Activated CD8-positive, alpha-beta memory T cell treated with anti-CD3 and anti-CD28 coated beads, Interleukin-2, amount 50 U/mL, for 24 hours (primary cell): ENCODE results near the gene CDCP1.

ENCODE experiments used
- DNase-seq: peaks from one replicate; pipeline ENCODE4 v3.0.0-alpha.2; 2020; ENCODE audit errors: extremely low read depth

The CDCP1 gene, protein sequence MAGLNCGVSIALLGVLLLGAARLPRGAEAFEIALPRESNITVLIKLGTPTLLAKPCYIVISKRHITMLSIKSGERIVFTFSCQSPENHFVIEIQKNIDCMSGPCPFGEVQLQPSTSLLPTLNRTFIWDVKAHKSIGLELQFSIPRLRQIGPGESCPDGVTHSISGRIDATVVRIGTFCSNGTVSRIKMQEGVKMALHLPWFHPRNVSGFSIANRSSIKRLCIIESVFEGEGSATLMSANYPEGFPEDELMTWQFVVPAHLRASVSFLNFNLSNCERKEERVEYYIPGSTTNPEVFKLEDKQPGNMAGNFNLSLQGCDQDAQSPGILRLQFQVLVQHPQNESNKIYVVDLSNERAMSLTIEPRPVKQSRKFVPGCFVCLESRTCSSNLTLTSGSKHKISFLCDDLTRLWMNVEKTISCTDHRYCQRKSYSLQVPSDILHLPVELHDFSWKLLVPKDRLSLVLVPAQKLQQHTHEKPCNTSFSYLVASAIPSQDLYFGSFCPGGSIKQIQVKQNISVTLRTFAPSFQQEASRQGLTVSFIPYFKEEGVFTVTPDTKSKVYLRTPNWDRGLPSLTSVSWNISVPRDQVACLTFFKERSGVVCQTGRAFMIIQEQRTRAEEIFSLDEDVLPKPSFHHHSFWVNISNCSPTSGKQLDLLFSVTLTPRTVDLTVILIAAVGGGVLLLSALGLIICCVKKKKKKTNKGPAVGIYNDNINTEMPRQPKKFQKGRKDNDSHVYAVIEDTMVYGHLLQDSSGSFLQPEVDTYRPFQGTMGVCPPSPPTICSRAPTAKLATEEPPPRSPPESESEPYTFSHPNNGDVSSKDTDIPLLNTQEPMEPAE

DNA sequence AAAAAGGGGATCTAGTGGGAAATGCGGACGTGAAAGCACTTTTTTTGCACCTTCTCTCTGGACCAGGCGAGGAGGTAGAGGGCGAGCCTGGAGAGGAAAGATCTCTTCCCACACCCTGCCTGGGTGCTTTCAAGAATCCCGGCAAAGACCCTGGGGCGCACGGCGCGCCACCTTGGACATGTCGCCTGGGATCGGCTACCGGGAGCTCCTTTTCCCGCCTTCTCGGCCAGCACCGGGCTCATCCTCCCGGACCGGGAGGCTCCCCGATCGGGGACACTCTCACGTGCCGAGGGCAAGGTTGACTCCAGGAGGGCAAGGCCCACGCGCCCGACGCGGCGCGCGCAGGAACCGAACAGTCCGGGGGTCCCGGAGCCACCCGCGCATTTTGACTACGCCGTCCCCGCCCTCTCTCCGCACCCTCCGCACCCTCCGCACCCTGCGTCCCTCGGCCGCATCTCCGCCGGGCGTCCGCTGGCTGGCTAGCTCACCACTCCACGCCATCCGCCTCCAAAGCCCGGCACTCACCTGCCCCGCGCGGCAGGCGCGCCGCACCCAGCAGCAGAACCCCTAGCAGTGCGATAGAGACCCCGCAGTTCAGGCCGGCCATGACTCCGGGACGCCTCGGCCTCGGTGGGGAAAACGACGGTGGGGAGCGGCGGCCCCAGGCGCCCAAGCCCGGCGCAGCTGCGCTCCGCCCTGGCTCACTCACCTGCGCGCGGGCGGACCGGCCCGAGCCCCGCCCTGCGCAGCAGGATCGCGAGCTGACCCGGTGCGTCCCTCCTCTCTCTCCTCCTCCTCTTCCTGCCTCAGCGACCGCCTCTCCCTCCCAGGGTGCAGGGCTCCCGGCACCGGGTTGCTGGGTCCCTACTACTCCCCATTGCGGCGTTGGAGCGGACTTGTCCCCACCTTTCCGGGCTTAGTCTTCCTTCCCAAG, at the start of gene CDCP1:
Gene CDCP1, minus strand, starts transcription at position 698 of the 934 bp plus-strand sequence. Its CDS starts 91 bp downstream, at position 607.
- no peak for DNase-seq

- no peak for DNase-seq
These were observed 48.6 kb upstream of the CDCP1 start for GRCh38 chr3:45194791-45195190.

DNA sequence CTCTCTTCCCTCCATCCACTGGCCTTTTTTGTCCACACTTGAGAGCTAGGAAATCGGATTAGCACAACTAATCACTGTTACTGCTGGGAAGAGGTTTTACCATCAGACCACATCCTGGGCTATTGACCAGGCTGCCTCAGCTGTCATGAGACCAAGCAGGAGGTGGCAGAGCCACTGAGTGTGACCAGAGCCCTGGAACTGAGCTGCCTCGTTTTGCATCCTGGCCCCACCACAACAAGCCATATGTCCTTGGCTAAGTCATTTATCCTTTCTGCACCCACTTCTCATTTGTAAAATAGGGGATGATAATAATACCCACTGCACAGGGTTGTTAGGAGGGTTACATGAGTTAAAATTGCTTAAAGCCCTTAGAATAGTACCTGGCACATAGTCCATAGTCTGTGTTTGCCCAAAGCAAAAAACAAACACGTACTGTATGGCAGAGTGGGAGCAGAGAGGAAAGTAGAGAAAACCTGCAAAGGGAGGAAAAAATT, 45.8 kb upstream of the CDCP1 start:
- no peak for DNase-seq

- DNase-seq: no peak
These were observed 45.2 kb upstream of the CDCP1 start for GRCh38 chr3:45191424-45191823.

DNA sequence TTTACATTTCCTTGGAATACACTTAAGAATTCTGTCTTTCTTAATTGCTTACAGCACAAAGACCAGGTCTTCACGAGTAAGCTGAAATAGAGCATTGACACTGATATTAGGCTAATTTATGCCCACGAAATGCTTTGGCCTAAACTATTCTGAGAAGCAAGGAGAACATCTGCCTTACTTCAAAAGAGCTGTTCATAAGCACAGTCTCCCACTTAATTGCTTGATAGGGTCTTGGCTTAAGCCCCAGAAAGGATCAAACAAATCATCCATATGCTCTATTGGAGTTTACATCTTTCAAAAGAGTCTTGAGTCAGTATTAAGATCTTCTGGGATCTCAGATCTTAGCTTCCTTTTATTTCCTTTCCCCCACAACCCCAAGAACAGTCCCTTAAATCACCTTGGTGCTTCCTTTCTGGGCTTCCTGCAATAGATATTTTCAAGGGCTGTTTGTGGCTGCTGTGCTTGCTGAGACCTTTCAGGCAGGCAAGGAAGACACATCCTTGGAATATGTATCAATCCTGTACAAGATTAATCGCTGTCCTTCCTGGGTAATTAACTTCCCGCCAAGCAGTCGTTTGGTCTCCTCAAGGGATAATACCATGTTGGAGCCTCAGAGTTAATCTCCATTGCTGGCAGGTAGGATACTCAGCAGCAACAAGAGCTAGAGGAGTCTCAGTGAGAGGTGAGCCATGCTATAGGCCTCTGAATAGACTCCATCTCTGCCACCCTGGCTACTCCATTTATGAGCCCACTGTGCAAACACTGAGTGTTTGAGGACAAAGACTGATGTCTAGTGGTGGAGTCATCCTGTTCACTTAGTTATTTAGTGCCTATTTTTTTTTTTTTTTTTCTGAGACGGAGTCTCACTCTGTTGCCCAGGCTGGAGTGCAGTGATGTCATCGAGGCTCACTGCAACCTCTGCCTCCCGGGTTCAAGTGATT, 42.8 kb upstream of the CDCP1 start:
- no peak for DNase-seq

DNA sequence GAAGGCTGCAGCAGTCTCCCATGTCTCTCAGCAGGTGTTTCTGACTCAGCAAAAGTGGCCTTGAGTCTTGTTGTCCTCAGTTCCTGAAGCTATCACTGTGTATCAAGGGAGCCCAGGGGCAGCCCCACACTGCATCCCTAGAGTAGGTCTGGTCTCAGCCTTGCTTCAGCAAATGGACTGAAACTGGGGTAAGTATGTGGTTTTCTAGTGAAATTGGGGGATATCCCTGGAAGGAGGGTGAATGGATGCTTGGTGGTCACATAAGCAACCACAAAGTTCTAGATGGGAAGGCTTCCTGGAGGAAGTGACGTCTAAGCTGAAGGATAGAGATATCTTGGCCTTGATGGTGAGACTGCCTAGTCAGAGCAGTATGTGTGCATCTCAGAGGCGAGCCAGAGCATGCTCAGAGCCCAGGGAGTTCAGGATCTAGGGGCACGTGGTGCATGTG, 41.5 kb upstream of the CDCP1 start:
- no peak for DNase-seq

GRCh38 chr3:45186871-45187270, 40.7 kb upstream of the CDCP1 start:
- DNase-seq: no peak

- no peak for DNase-seq
These were observed 39.3 kb upstream of the CDCP1 start for GRCh38 chr3:45185461-45185860.

- DNase-seq: no peak
These were observed 38.9 kb upstream of the CDCP1 start for GRCh38 chr3:45185052-45185451.

GRCh38 chr3:45183872-45184262, 37.7 kb upstream of the CDCP1 start:
- DNase-seq: no peak

GRCh38 chr3:45182915-45183871, 37.0 kb upstream of the CDCP1 start:
- DNase-seq: no peak

GRCh38 chr3:45181496-45181895, 35.3 kb upstream of the CDCP1 start:
- DNase-seq: no peak

DNA sequence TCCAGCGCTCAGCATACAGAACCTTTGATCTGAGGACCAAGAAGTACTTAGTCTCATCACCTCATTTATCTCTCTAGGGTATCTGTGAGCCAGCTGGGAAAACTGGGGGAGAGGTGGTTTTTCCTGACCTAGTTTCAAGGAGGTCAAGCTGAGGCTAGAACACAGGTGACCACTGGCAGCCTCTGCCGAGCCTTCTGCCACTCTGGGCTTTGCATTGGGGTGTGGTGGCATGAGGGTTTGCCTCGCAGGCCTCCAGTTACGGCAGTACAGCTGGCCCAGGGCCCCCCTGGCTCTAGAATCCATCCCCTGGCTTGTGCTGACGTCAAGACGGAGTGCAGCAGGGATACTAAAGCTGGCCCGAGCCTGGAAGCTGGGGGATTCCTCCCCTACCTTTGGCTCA, 34.7 kb upstream of the CDCP1 start:
- no peak for DNase-seq

GRCh38 chr3:45180051-45180450, 33.9 kb upstream of the CDCP1 start:
- DNase-seq: no peak

DNA sequence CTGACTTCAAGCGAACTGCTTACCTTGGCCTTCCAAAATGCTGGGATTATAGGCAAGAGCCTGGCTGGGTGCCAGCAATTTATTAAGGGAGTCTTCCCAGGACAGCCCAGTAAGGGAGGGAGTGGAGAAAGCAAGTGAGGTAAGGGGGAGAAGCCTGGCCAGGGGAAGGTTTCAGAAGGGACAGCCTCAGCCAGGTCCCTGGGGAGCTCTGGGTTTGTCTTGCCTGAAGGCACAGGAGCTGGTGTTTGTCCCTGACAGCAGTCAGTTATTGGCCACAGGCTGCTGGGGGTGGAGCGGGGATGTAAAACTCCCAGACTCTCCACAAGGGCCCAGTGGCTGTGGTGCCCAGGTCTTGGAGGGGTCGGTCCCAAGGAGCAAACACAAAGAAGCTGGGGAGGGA, 33.0 kb upstream of the CDCP1 start:
- no peak for DNase-seq

DNA sequence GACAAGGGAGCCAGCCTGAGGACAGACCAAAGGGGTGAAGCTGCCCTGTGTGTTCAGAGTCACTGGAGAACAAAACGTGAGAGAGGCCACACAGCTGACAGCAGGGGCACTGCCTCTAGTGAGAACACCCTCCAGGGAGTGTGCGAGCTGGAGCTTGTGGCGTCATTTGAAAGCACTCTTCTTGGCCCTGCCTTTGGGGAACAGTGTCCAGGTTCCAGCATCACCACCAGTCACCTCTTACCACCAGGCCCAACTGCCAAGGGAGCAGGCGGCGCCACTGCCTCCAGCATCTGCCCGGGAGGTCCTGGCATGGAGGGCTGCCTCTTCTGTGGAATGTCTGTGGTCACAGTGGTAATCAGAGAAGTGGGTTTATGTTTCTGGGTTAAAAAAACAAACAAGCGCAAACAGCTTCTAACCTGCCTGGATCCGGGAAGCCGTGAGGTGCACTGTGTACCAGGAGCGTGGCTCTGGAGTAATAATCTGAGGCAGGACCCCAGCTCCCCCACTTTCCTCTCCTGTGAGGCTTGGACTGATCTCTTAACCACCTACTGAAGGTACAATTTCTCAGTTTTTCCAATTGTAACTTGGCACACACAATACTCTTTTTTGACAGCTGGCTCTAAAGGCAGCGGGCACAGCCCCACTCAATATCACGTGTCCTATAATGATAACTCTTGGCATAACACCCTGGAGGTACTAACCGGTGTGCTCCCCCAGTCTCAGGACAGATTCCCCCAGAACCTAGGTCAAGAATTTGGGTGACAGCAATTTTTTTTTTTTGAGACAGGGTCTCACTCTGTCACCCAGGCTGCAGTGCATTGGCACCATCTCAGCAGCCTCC, 32.2 kb upstream of the CDCP1 start:
- DNase-seq: no peak

DNA sequence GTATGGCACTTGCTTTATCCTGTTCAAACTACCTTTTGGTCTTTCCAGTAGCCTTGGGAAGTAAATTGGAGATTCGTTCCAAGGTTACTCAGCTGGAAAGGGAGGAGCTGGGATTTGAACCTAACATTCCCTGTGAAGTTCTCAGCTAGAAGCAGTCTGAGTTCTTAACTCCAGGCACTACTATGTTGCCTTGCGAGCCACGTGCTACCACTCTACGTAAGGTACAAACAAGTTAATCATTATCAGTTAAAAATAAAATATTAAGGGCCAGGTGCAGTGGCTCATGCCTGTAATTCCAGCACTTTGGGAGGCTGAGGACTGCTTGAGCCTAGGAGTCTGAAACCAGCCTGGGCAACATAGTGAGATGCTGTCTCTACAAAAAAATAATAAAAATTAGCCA, 30.7 kb upstream of the CDCP1 start:
- DNase-seq: no peak

- DNase-seq: no peak
These were observed 28.1 kb upstream of the CDCP1 start for GRCh38 chr3:45174234-45174633.
